Breast epithelium (tissue), 4 donors: Measurements from ENCODE around the gene HOXC5. TPM values are rescaled to one million over a fixed set of nuclear protein-coding genes. Genes with fewer than 3 reads are reported as not detected.
"Not testable (repeated sequence)": the region's sequence is repeated elsewhere in the genome, so short reads cannot be mapped to it uniquely, and the experiment has no call there.

Experiments used
- DNase-seq, 2 donors: peaks; one replicate each; pipeline ENCODE4 v3.0.0-alpha.2; 2019; ENCODE audit warnings: low spot score in 2 of 2
- H3K27ac ChIP-seq, 2 donors: fragments of 200-600 bp; sonication (generic) in 1 of 2; one replicate each; pipeline ENCODE4 v1.5.1; 2016 to 2019; ENCODE audit warnings: mild to moderate bottlenecking in 1 of 2
- H3K27me3 ChIP-seq, 2 donors: fragments of 200-600 bp; sonication (generic) in 1 of 2; one replicate each; pipeline versions ENCODE4 v1.5.1 to v1.6.0; 2017 to 2019; ENCODE audit warnings: control low read depth in 1 of 2, mild to moderate bottlenecking in 1 of 2
- H3K36me3 ChIP-seq: fragments of 200-600 bp; one replicate; pipeline ENCODE4 v1.5.1; 2019
- H3K4me1 ChIP-seq, 2 donors: fragments of 200-600 bp; sonication (generic); one replicate each; pipeline ENCODE4 v1.5.1; 2016 to 2019; ENCODE audit warnings: control low read depth in 1 of 2
- H3K4me3 ChIP-seq, 3 donors: fragments of 200-600 bp; sonication (generic); 1 replicate in 2 of 3; 2 replicates in 1 of 3; pipeline ENCODE4 v1.5.1; 2016 to 2019; ENCODE audit warnings: mild to moderate bottlenecking in 3 of 3, moderate library complexity in 2 of 3
- H3K9me3 ChIP-seq, 2 donors: fragments of 200-600 bp; sonication (generic) in 1 of 2; one replicate each; pipeline ENCODE4 v1.5.1; 2016 to 2019; ENCODE audit warnings: control low read depth in 1 of 2
- CTCF ChIP-seq, 3 donors: fragments of 450-650 bp; IDR thresholded peaks; one replicate each; pipeline ENCODE4 v1.5.1; 2016 to 2017; ENCODE audit warnings: antibody characterized with exemption in 3 of 3, mild to moderate bottlenecking in 3 of 3, moderate library complexity in 3 of 3
- POLR2A ChIP-seq: fragments of 450-650 bp; IDR thresholded peaks from one replicate; pipeline ENCODE4 v1.6.1; 2016; ENCODE audit warnings: antibody characterized with exemption, mild to moderate bottlenecking, moderate library complexity
- POLR2AphosphoS5 ChIP-seq, 3 donors: sonication (generic); formaldehyde crosslinking; IDR thresholded peaks; one replicate each; pipeline ENCODE4 v1.6.1; 2017; ENCODE audit warnings: antibody characterized with exemption in 3 of 3
- intact Hi-C: fragments of 100-400 bp; cut with DNase I; formaldehyde crosslinking; loops from one replicate; pipeline ENCODE4 v1.15.1; 2023; ENCODE audit warnings: low total_unique reads
- total RNA-seq, 3 donors: library from RNA; depleted of rRNA; stranded (reverse); fragments of >200 nt; gene quantifications; one replicate each; pipeline ENCODE4 v1.1.0, GENCODE V29; 2016

Gene HOXC5
- total RNA-seq, 3 donors from 2014 or later, result 0.73 to 0.98 (median 0.96) TPM

GRCh38 chr12:54039417-54040147 lies 6.7 kb downstream of the HOXC5 start:
- no peaks in the 10 kb centered on the region for H3K36me3 ChIP-seq
- H3K4me3 ChIP-seq, result peak overlapping the region; percentile 25 to 50 (median 26)
- H3K9me3 ChIP-seq, result no peaks in the 10 kb centered on the region
- H3K27me3 ChIP-seq, result no peaks in the 10 kb centered on the region
- H3K4me1 ChIP-seq, result peaks cover 0 to 9% of the 10 kb centered on the region in 2 donors
- intact Hi-C loops, result no loop called here
- DNase-seq, result no peak
- no peak for TF ChIP-seq CTCF (IDR thresholded peaks at IDR 0.05)
- TF ChIP-seq POLR2A, result no peak
- no peak for TF ChIP-seq POLR2AphosphoS5 (IDR thresholded peaks at IDR 0.05)
- peak overlapping the region; percentile 68 to 91 for H3K27ac ChIP-seq

- H3K4me3 ChIP-seq, result peak overlapping the region; percentile 25 to 50 (median 26)
- no peak for TF ChIP-seq POLR2AphosphoS5 (IDR thresholded peaks at IDR 0.05)
Observed at GRCh38 chr12:54040148-54040494, 7.3 kb downstream of the HOXC5 start.

GRCh38 chr12:54040648-54041047 lies 7.8 kb downstream of the HOXC5 start:
- H3K9me3 ChIP-seq, result no peaks in the 10 kb centered on the region
- intact Hi-C loops, result no loop called here
- DNase-seq, result no peak
- no peaks in the 10 kb centered on the region for H3K36me3 ChIP-seq
- H3K27ac ChIP-seq, result peak overlapping the region; percentile 68 to 91
- H3K4me3 ChIP-seq, result no peak overlapping the region
- H3K4me1 ChIP-seq, result peaks cover 0 to 9% of the 10 kb centered on the region in 2 donors
- no peaks in the 10 kb centered on the region for H3K27me3 ChIP-seq
- no peak for TF ChIP-seq POLR2AphosphoS5 (IDR thresholded peaks at IDR 0.05)
- no peak for TF ChIP-seq CTCF (IDR thresholded peaks at IDR 0.05)
- no peak for TF ChIP-seq POLR2A

More at GRCh38 chr12:54040148-54040494, 7.3 kb downstream of the HOXC5 start:
- H3K9me3 ChIP-seq, result no peaks in the 10 kb centered on the region
- no peak for DNase-seq
- intact Hi-C loops, result no loop called here
- no peaks in the 10 kb centered on the region for H3K36me3 ChIP-seq
- no peaks in the 10 kb centered on the region for H3K27me3 ChIP-seq
- peak overlapping the region; percentile 68 to 91 for H3K27ac ChIP-seq
- peaks cover 0 to 9% of the 10 kb centered on the region in 2 donors for H3K4me1 ChIP-seq

GRCh38 chr12:54041097-54041690 lies 8.3 kb downstream of the HOXC5 start:
- intact Hi-C loops, result no loop called here

GRCh38 chr12:54042033-54042432 lies 9.2 kb downstream of the HOXC5 start:
- H3K9me3 ChIP-seq, H3K27me3 ChIP-seq, DNase-seq, H3K4me3 ChIP-seq, H3K36me3 ChIP-seq, H3K4me1 ChIP-seq, intact Hi-C loops, H3K27ac ChIP-seq: not testable (repeated sequence)

More at GRCh38 chr12:54041097-54041690, 8.3 kb downstream of the HOXC5 start:
- DNase-seq, result peak in 1 of 2 donors; percentile 69
- H3K4me3 ChIP-seq, result no peak overlapping the region
- H3K36me3 ChIP-seq, result no peaks in the 10 kb centered on the region
- peaks cover 0 to 9% of the 10 kb centered on the region in 2 donors for H3K4me1 ChIP-seq
- no peaks in the 10 kb centered on the region for H3K27me3 ChIP-seq
- no peak for TF ChIP-seq POLR2A
- no peak for TF ChIP-seq POLR2AphosphoS5 (IDR thresholded peaks at IDR 0.05)
- no peak for TF ChIP-seq CTCF (IDR thresholded peaks at IDR 0.05)
- H3K9me3 ChIP-seq, result no peaks in the 10 kb centered on the region
- peak overlapping the region; percentile 68 to 91 for H3K27ac ChIP-seq
